ENCODE results near the gene NLRP12.

DNA sequence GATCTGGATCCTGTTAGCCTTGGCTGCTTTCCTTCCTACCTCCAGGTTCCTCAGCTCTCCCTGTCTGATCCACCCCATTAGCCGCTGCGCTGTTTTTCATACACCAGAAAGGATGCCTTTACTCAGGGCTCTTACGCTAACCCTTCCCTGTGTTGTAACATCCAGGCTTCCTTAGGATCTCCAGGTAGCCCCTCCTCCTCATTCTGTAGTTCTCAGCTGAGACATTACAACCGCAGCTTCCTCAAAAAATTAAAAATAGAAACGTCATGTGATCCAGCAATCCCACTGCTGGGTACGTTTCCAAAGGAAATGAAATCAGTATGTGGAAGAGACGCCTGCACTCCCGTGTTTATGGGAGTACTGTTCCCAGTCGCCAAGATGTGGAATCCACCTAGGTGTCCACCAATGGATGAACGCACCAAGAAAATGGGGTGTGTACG is 25.1 kb upstream of the NLRP12 start:
- TF ChIP-seq, protein P1, sequence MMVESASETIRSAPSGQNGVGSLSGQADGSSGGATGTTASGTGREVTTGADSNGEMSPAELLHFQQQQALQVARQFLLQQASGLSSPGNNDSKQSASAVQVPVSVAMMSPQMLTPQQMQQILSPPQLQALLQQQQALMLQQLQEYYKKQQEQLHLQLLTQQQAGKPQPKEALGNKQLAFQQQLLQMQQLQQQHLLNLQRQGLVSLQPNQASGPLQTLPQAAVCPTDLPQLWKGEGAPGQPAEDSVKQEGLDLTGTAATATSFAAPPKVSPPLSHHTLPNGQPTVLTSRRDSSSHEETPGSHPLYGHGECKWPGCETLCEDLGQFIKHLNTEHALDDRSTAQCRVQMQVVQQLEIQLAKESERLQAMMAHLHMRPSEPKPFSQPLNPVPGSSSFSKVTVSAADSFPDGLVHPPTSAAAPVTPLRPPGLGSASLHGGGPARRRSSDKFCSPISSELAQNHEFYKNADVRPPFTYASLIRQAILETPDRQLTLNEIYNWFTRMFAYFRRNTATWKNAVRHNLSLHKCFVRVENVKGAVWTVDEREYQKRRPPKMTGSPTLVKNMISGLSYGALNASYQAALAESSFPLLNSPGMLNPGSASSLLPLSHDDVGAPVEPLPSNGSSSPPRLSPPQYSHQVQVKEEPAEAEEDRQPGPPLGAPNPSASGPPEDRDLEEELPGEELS (CRISPR knock-in tag; IDR thresholded peaks at IDR 0.05): no peak
- TF ChIP-seq, protein P2, sequence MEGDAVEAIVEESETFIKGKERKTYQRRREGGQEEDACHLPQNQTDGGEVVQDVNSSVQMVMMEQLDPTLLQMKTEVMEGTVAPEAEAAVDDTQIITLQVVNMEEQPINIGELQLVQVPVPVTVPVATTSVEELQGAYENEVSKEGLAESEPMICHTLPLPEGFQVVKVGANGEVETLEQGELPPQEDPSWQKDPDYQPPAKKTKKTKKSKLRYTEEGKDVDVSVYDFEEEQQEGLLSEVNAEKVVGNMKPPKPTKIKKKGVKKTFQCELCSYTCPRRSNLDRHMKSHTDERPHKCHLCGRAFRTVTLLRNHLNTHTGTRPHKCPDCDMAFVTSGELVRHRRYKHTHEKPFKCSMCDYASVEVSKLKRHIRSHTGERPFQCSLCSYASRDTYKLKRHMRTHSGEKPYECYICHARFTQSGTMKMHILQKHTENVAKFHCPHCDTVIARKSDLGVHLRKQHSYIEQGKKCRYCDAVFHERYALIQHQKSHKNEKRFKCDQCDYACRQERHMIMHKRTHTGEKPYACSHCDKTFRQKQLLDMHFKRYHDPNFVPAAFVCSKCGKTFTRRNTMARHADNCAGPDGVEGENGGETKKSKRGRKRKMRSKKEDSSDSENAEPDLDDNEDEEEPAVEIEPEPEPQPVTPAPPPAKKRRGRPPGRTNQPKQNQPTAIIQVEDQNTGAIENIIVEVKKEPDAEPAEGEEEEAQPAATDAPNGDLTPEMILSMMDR (IDR thresholded peaks at IDR 0.05): no peak

Measured in WTC11 (cell line).